H1 (cell line): ENCODE results near the gene ADAMTS4. TPM values are rescaled to one million over a fixed set of nuclear protein-coding genes. Genes with fewer than 3 reads are reported as not detected.
A peak's percentile ranks its signal among the peaks of the same experiment; 100 is the strongest.

Source experiments
- CTCF ChIA-PET: fragments of 300-600 bp; sonication (Branson Sonifier 250); formaldehyde crosslinking; loops from one replicate; lab custom pipeline; 2021; ENCODE audit not compliant: partially characterized antibody; lab: Charles Lee
- POLR2A ChIA-PET: fragments of 300-600 bp; sonication (Branson Sonifier 250); formaldehyde crosslinking; loops from one replicate; lab custom pipeline; 2021; ENCODE audit warnings: inconsistent platforms; ENCODE audit not compliant: partially characterized antibody; lab: Charles Lee
- DNase-seq, 2 experiments: peaks; one replicate each; pipeline versions ENCODE4 v3.0.0 to v3.0.0-alpha.2; 2010 to 2022; ENCODE audit warnings: low spot score in 2 of 2, low read depth in 1 of 2, mixed read lengths in 1 of 2
- FAIRE-seq: peaks from 2 replicates; lab custom pipeline; 2011; peaks lifted over from hg19 to GRCh38; lab: Jason Lieb, UNC
- H2AFZ ChIP-seq: 2 replicates; pipeline ENCODE4 v1.8.1; 2012; ENCODE audit warnings: low read length, inconsistent platforms
- H2AK5ac ChIP-seq: 2 replicates; pipeline ENCODE4 v1.6.1; 2013; ENCODE audit warnings: low read depth, low read length
- H2BK120ac ChIP-seq: replicated peaks from 2 replicates; pipeline ENCODE3; 2013; ENCODE audit warnings: low read depth, low read length, inconsistent platforms
- H2BK12ac ChIP-seq: 2 replicates; pipeline ENCODE4 v1.6.1; 2013; ENCODE audit warnings: low read depth, low read length
- H2BK15ac ChIP-seq: 2 replicates; pipeline ENCODE4 v1.6.1; 2013; ENCODE audit warnings: low read length
- H2BK20ac ChIP-seq: 2 replicates; pipeline ENCODE4 v1.6.1; 2013; ENCODE audit warnings: low read length
- H2BK5ac ChIP-seq: 2 replicates; pipeline ENCODE4 v1.6.1; 2013; ENCODE audit warnings: low read depth, low read length
- H3K14ac ChIP-seq: 2 replicates; pipeline ENCODE4 v1.6.1; 2013; ENCODE audit warnings: inconsistent platforms; ENCODE audit not compliant: insufficient read length
- H3K18ac ChIP-seq: 2 replicates; pipeline ENCODE4 v1.6.1; 2013; ENCODE audit warnings: low read length; ENCODE audit errors: extremely low read depth
- H3K23ac ChIP-seq: 2 replicates; pipeline ENCODE4 v1.6.1; 2013; ENCODE audit warnings: inconsistent platforms; ENCODE audit not compliant: insufficient read length
- H3K23me2 ChIP-seq: 2 replicates; pipeline ENCODE4 v1.6.1; 2013; ENCODE audit warnings: low read depth, low read length
- H3K27ac ChIP-seq: 2 replicates; pipeline ENCODE4 v1.6.1; 2011; ENCODE audit warnings: low read depth, low read length, inconsistent platforms
- H3K27me3 ChIP-seq, 4 experiments: replicated peaks in 1 of 4; 1 replicate in 1 of 4; 2 replicates in 3 of 4; pipeline versions ENCODE4 v1.6.1 to v1.8.1; 2011 to 2013; ENCODE audit warnings: low read length in 3 of 4, mild to moderate bottlenecking in 3 of 4, inconsistent platforms in 2 of 4, mixed read lengths in 2 of 4, moderate library complexity in 1 of 4; ENCODE audit not compliant: control insufficient read depth in 3 of 4, insufficient read depth in 3 of 4; ENCODE audit errors: extremely low read depth in 1 of 4
- H3K36me3 ChIP-seq, 4 experiments: 2 replicates each; pipeline versions ENCODE4 v1.6.1 to v1.8.1; 2011 to 2013; ENCODE audit warnings: mild to moderate bottlenecking in 4 of 4, low read length in 3 of 4, moderate library complexity in 2 of 4, control low read depth in 1 of 4, inconsistent platforms in 1 of 4; ENCODE audit not compliant: insufficient read depth in 4 of 4, control insufficient read depth in 2 of 4
- H3K4ac ChIP-seq: replicated peaks from 2 replicates; pipeline ENCODE3; 2013; ENCODE audit warnings: low read length, low read depth, mixed read lengths, inconsistent platforms; ENCODE audit not compliant: insufficient read length
- H3K4me1 ChIP-seq, 4 experiments: replicated peaks in 1 of 4; 1 replicate in 1 of 4; 2 replicates in 3 of 4; pipeline versions ENCODE4 v1.6.1 to v1.8.1; 2011 to 2013; ENCODE audit warnings: low read length in 3 of 4, inconsistent platforms in 2 of 4, mixed read lengths in 1 of 4; ENCODE audit not compliant: insufficient read depth in 4 of 4, control insufficient read depth in 3 of 4
- H3K4me2 ChIP-seq, 2 experiments: 2 replicates each; pipeline versions ENCODE4 v1.6.1 to v1.8.1; 2011 to 2013; ENCODE audit warnings: low read depth in 2 of 2, low read length in 2 of 2, control low read depth in 1 of 2, inconsistent platforms in 1 of 2, mild to moderate bottlenecking in 1 of 2; ENCODE audit not compliant: insufficient read depth in 1 of 2
- H3K4me3 ChIP-seq, 4 experiments: fragments of 200-600, 300-600 bp in 1 of 4; sonication (generic), shearing (Covaris generic), sonication (Bioruptor Twin) in 1 of 4; 2 replicates each; pipeline versions ENCODE4 v1.5.1 to v1.8.1; 2011 to 2016; ENCODE audit warnings: low read length in 4 of 4, low read depth in 3 of 4, control low read depth in 2 of 4, inconsistent platforms in 2 of 4, mild to moderate bottlenecking in 2 of 4, mixed read lengths in 1 of 4, moderate library complexity in 1 of 4; ENCODE audit not compliant: insufficient read depth in 2 of 4; ENCODE audit errors: extremely low read depth in 1 of 4
- H3K56ac ChIP-seq: replicated peaks from 2 replicates; pipeline ENCODE3; 2013; ENCODE audit warnings: low read depth, mild to moderate bottlenecking, mixed read lengths, low read length, inconsistent platforms; ENCODE audit not compliant: insufficient read length
- H3K79me1 ChIP-seq: 2 replicates; pipeline ENCODE4 v1.6.1; 2013; ENCODE audit warnings: low read depth, low read length, control low read depth
- H3K79me2 ChIP-seq, 2 experiments: 2 replicates each; pipeline versions ENCODE4 v1.6.1 to v1.8.1; 2012 to 2013; ENCODE audit warnings: low read length in 2 of 2, mild to moderate bottlenecking in 2 of 2, inconsistent platforms in 1 of 2; ENCODE audit not compliant: insufficient read depth in 2 of 2, control insufficient read depth in 1 of 2
- H3K9ac ChIP-seq, 4 experiments: replicated peaks in 1 of 4; 1 replicate in 1 of 4; 2 replicates in 3 of 4; pipeline versions ENCODE4 v1.6.1 to v1.8.1; 2011 to 2013; ENCODE audit warnings: low read depth in 3 of 4, low read length in 3 of 4, control low read depth in 2 of 4, mild to moderate bottlenecking in 2 of 4, moderate library complexity in 2 of 4, inconsistent platforms in 1 of 4; ENCODE audit errors: extremely low read depth in 1 of 4
- H3K9me3 ChIP-seq, 2 experiments: 2 replicates each; pipeline versions ENCODE4 v1.6.1 to v1.8.1; 2012 to 2013; ENCODE audit warnings: mild to moderate bottlenecking in 2 of 2, moderate library complexity in 2 of 2, control low read depth in 1 of 2, inconsistent platforms in 1 of 2, low read depth in 1 of 2, low read length in 1 of 2, mixed read lengths in 1 of 2; ENCODE audit not compliant: insufficient read depth in 2 of 2
- H4K20me1 ChIP-seq, 2 experiments: replicated peaks in 1 of 2; 2 replicates each; pipeline versions ENCODE3 to v1.8.1; 2011 to 2013; ENCODE audit warnings: inconsistent platforms in 2 of 2, low read length in 2 of 2, mild to moderate bottlenecking in 1 of 2; ENCODE audit not compliant: insufficient read depth in 2 of 2, control insufficient read depth in 1 of 2
- H4K5ac ChIP-seq: 2 replicates; pipeline ENCODE4 v1.6.1; 2013; ENCODE audit warnings: low read length, low read depth, mixed read lengths, inconsistent platforms; ENCODE audit not compliant: insufficient read length
- H4K8ac ChIP-seq: 2 replicates; pipeline ENCODE4 v1.8.0; 2013; ENCODE audit warnings: mild to moderate bottlenecking, moderate library complexity, low read length, inconsistent platforms; ENCODE audit not compliant: insufficient read depth; ENCODE audit errors: extremely low read depth
- H4K91ac ChIP-seq: replicated peaks from 2 replicates; pipeline ENCODE3; 2013; ENCODE audit warnings: low read length, mixed read lengths, inconsistent platforms; ENCODE audit not compliant: insufficient read length
- WGBS, 2 experiments: shearing (Covaris generic) in 1 of 2; methylation state at CpG; one replicate each; pipeline versions ENCODE4 v1.1.6 to v1.1.7; 2013 to 2015; ENCODE audit warnings: low lambda C conversion rate in 2 of 2, mixed read lengths in 2 of 2, inconsistent platforms in 1 of 2, low coverage in 1 of 2, missing lambda C conversion rate in 1 of 2; ENCODE audit not compliant: insufficient replicate concordance in 2 of 2, insufficient coverage in 1 of 2, insufficient read length in 1 of 2; ENCODE audit errors: extremely low coverage in 1 of 2, missing lambda C conversion rate in 1 of 2; 5-methylcytosine and 5-hydroxymethylcytosine counted together
- polyA plus RNA-seq, 7 experiments: library from polyadenylated mRNA; depleted of rRNA in 3 of 7; stranded (reverse) in 5 of 7; unstranded in 2 of 7; fragments of >200 nt in 5 of 7; fragments of 200-250 nt in 2 of 7; gene quantifications; 1 replicate in 5 of 7; 2 replicates in 1 of 7; 4 replicates in 1 of 7; pipeline versions ENCODE4 v1.2.1 to v1.2.3, GENCODE V29; 2011 to 2013; ENCODE audit warnings: missing spikeins in 2 of 7, mixed read lengths in 2 of 7
- total RNA-seq: library from RNA; stranded (reverse); fragmentation: NEBNext Ultra II Directional; extraction: Animal tissue kit (Norgen Biotek cat#: 25700); gene quantifications from 2 replicates; pipeline ENCODE4 v1.2.1, GENCODE V29; 2021

ADAMTS4 gene
- total and polyA plus RNA-seq, 2 of the 8 experiments (the other 6 are each of a cell fraction or from before 2014, with no cell fraction given), result 4.6 to 7.2 TPM

- Histone ChIP-seq H2AFZ (no peak overlapping the region), H2BK15ac (0 out of 2 replicates have a peak overlapping the region, but pooled peaks have one; percentile 40), H3K36me3 (peaks cover 2 to 12% (median 7%) of the 10 kb centered on the region in 4 experiments; a peak in 5 of 8 replicates), H2BK5ac (0 out of 2 replicates have a peak overlapping the region, but pooled peaks have one; percentile 21), H3K9ac (peak overlapping the region; percentile 68 to 83 (median 73)), H3K18ac (no peak overlapping the region; the same call in 1 of the 2 replicates), H2BK12ac (0 out of 2 replicates have a peak overlapping the region, but pooled peaks have one; percentile 55), H3K27ac (peak overlapping the region; percentile 63), H3K23ac (no peak overlapping the region), H3K79me2 (no peaks in the 10 kb centered on the region; a peak in 1 of 4 replicates), H3K4me3 (peak overlapping the region; percentile 62 to 80 (median 72)), H2BK20ac (no peak overlapping the region), H3K56ac (no peak overlapping the region), H3K4me2 (peak overlapping the region; percentile 63 to 97), H3K79me1 (no peaks in the 10 kb centered on the region; the same call in 1 of the 2 replicates), H4K91ac (no peak overlapping the region), H3K9me3 (no peaks in the 10 kb centered on the region), H3K4ac (no peak overlapping the region), H4K8ac (peak overlapping the region; percentile 95), H3K14ac (no peak overlapping the region), H3K27me3 (no peaks in the 10 kb centered on the region), H2AK5ac (no peak overlapping the region; the same call in 1 of the 2 replicates), H3K4me1 (peaks cover 0 to 15% (median 4%) of the 10 kb centered on the region in 4 experiments; a peak in 4 of 7 replicates), H3K23me2 (peaks cover 6% of the 10 kb centered on the region), H4K5ac (peak overlapping the region; percentile 57), H4K20me1 (no peaks in the 10 kb centered on the region), H2BK120ac (no peak overlapping the region)
- DNase-seq (no peak), FAIRE-seq (no peak)
- POLR2A ChIA-PET, result interaction anchor here (13.6 kb wide), 1 partner anchor 25 kb away, joined by 130 read pairs; the partner anchor contains the start of gene DEDD
- CTCF ChIA-PET, result interaction anchor here (1.1 kb wide), 1 partner anchor 11 kb away, joined by 3 read pairs; no protein-coding TSS in a partner anchor
- 25% methylated on average over 11 of the region's 11 CpGs; no CpG with 5 or more reads in 1 of the 2 experiments for WGBS, 2 experiments
Observed at GRCh38 chr1:161159913-161160243, 39.0 kb downstream of the ADAMTS4 start.
